HepG2 (cell line): Measurements from ENCODE around the gene FAM90A1.
"Not testable (repeated sequence)": the region's sequence is repeated elsewhere in the genome, so short reads cannot be mapped to it uniquely, and the experiment has no call there.

Source experiments
- ARNT ChIP-seq: fragments of 450-650 bp; IDR thresholded peaks from 2 replicates; pipeline ENCODE4 v1.6.1; 2017
- CTCF ChIP-seq: sonication (generic); formaldehyde crosslinking; IDR thresholded peaks from 2 replicates; pipeline ENCODE4 v1.5.0; 2020; ENCODE audit warnings: mild to moderate bottlenecking, missing genetic modification reagents, moderate library complexity
- ELF4 ChIP-seq: sonication (generic); formaldehyde crosslinking; IDR thresholded peaks from 2 replicates; pipeline ENCODE4 v1.5.0; 2020; ENCODE audit warnings: missing genetic modification reagents, mild to moderate bottlenecking, moderate library complexity, borderline replicate concordance
- GPN1 ChIP-seq: sonication (generic); formaldehyde crosslinking; IDR thresholded peaks from 2 replicates; pipeline ENCODE4 v1.5.1; 2020; ENCODE audit warnings: missing genetic modification reagents, borderline replicate concordance
- IKZF1 ChIP-seq: fragments of 450-650 bp; IDR thresholded peaks from 2 replicates; pipeline ENCODE4 v1.7.1; 2016
- POLR2AphosphoS2 ChIP-seq: IDR thresholded peaks from 2 replicates; pipeline ENCODE4 v1.6.1; 2011; ENCODE audit warnings: low read depth, low read length, improper control_type of control experiment
- SUZ12 ChIP-seq: fragments of 150-350 bp; IDR thresholded peaks from 2 replicates; pipeline ENCODE4 v1.6.1; 2014; ENCODE audit warnings: low read depth, low read length
- TCF12 ChIP-seq, 2 experiments: fragments of 450-650 bp in 1 of 2; sonication (generic) in 1 of 2; formaldehyde crosslinking in 1 of 2; IDR thresholded peaks; 2 replicates each; pipeline versions ENCODE4 v1.6.1 to v1.8.0; 2017 to 2022; ENCODE audit warnings: antibody characterized with exemption in 1 of 2, mild to moderate bottlenecking in 1 of 2, missing genetic modification reagents in 1 of 2, moderate library complexity in 1 of 2
- TF ChIP-seq, protein P1 (sequence below): sonication (generic); formaldehyde crosslinking; IDR thresholded peaks from 2 replicates; pipeline ENCODE4 v1.5.1; 2020; ENCODE audit warnings: missing genetic modification reagents, mild to moderate bottlenecking, borderline replicate concordance

GRCh38 chr12:8222303-8222702, 5.1 kb downstream of the FAM90A1 start:
- not testable (repeated sequence) for TF ChIP-seq CTCF (CRISPR knock-in tag); TCF12 (IDR thresholded peaks at IDR 0.05); TCF12 (CRISPR knock-in tag; IDR thresholded peaks at IDR 0.05); POLR2AphosphoS2; SUZ12; GPN1; ELF4 (CRISPR knock-in tag); IKZF1; ARNT
- TF ChIP-seq, protein P1, sequence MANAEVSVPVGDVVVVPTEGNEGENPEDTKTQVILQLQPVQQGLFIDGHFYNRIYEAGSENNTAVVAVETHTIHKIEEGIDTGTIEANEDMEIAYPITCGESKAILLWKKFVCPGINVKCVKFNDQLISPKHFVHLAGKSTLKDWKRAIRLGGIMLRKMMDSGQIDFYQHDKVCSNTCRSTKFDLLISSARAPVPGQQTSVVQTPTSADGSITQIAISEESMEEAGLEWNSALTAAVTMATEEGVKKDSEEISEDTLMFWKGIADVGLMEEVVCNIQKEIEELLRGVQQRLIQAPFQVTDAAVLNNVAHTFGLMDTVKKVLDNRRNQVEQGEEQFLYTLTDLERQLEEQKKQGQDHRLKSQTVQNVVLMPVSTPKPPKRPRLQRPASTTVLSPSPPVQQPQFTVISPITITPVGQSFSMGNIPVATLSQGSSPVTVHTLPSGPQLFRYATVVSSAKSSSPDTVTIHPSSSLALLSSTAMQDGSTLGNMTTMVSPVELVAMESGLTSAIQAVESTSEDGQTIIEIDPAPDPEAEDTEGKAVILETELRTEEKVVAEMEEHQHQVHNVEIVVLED (CRISPR knock-in tag) = not testable (repeated sequence)
